ENCODE results near the gene IL12RB1. TPM values are rescaled to one million over a fixed set of nuclear protein-coding genes. Genes with fewer than 3 reads are reported as not detected.

The IL12RB1 gene
- total and polyA plus RNA-seq, 2 of the 8 experiments (the other 6 are each of a cell fraction or from before 2014, with no cell fraction given): 0.03 TPM; not detected in 1

- Histone ChIP-seq H4K20me1 (replicated peaks in 1 of 2; ENCODE audit: control insufficient read depth in 1 of 2, insufficient read depth in 2 of 2, low read length in 2 of 2) (peaks cover 0 to 2% of the 10 kb centered on the region in 2 experiments), H2BK12ac (ENCODE audit: low read depth, low read length) (no peak overlapping the region), H3K18ac (ENCODE audit: extremely low read depth, low read length) (no peak overlapping the region), H2BK5ac (ENCODE audit: low read depth, low read length) (no peak overlapping the region), H3K23ac (ENCODE audit: insufficient read length) (no peak overlapping the region), H3K4ac (replicated peaks; ENCODE audit: insufficient read length, low read depth, low read length) (no peak overlapping the region), H4K91ac (replicated peaks; ENCODE audit: insufficient read length, low read length) (no peak overlapping the region), H3K56ac (replicated peaks; ENCODE audit: insufficient read length, low read depth, low read length) (no peak overlapping the region), H2BK15ac (ENCODE audit: low read length) (no peak overlapping the region), H2AFZ (ENCODE audit: low read length) (no peak overlapping the region), H3K4me2 (ENCODE audit: insufficient read depth in 1 of 2, low read depth in 2 of 2, low read length in 2 of 2) (no peak overlapping the region), H2BK20ac (ENCODE audit: low read length) (no peak overlapping the region), H3K23me2 (ENCODE audit: low read depth, low read length) (peaks cover 19% of the 10 kb centered on the region), H3K9ac (replicated peaks in 1 of 4; ENCODE audit: extremely low read depth in 1 of 4, low read depth in 3 of 4, low read length in 3 of 4) (no peak overlapping the region), H3K4me3 (ENCODE audit: extremely low read depth in 1 of 4, insufficient read depth in 2 of 4, low read depth in 3 of 4, low read length in 4 of 4) (no peak overlapping the region), H4K5ac (ENCODE audit: insufficient read length, low read depth, low read length) (no peak overlapping the region), H3K27ac (ENCODE audit: low read depth, low read length) (no peak overlapping the region), H3K79me2 (ENCODE audit: control insufficient read depth in 1 of 2, insufficient read depth in 2 of 2, low read length in 2 of 2) (peaks cover 0 to 5% of the 10 kb centered on the region in 2 experiments; a peak in 1 of 4 replicates), H3K4me1 (replicated peaks in 1 of 4; ENCODE audit: control insufficient read depth in 3 of 4, insufficient read depth in 4 of 4, low read length in 3 of 4) (peaks cover 3 to 17% (median 10%) of the 10 kb centered on the region in 4 experiments), H3K36me3 (ENCODE audit: control insufficient read depth in 2 of 4, insufficient read depth in 4 of 4, low read length in 3 of 4) (no peaks in the 10 kb centered on the region), H4K8ac (ENCODE audit: extremely low read depth, insufficient read depth, low read length) (no peak overlapping the region), H2BK120ac (replicated peaks; ENCODE audit: low read depth, low read length) (no peak overlapping the region), H3K14ac (ENCODE audit: insufficient read length) (no peak overlapping the region), H3K27me3 (replicated peaks in 1 of 4; ENCODE audit: control insufficient read depth in 3 of 4, extremely low read depth in 1 of 4, insufficient read depth in 3 of 4, low read length in 3 of 4) (peaks cover 0 to 10% (median 6%) of the 10 kb centered on the region in 4 experiments; a peak in 5 of 7 replicates), H3K79me1 (ENCODE audit: low read depth, low read length) (0 out of 2 replicates have a peak, but pooled peaks cover 5% of the 10 kb centered on the region), H2AK5ac (ENCODE audit: low read depth, low read length) (no peak overlapping the region), H3K9me3 (ENCODE audit: insufficient read depth in 2 of 2, low read depth in 1 of 2, low read length in 1 of 2) (no peaks in the 10 kb centered on the region)
- DNase-seq (ENCODE audit: low read depth in 1 of 2, low spot score in 2 of 2) (no peak), FAIRE-seq (no peak)
- WGBS, 2 experiments (ENCODE audit: extremely low coverage in 1 of 2, insufficient coverage in 1 of 2, insufficient read length in 1 of 2, insufficient replicate concordance in 2 of 2, low coverage in 1 of 2, low lambda C conversion rate in 2 of 2, missing lambda C conversion rate in 1 of 2): 94% methylated on average over 5 of the region's 5 CpGs; no CpG with 5 or more reads in 1 of the 2 experiments
- TF ChIP-seq BCL11A (IDR thresholded peaks at IDR 0.05; ENCODE audit: low read depth in 2 of 2, low read length in 2 of 2): no peak
- no peak for TF ChIP-seq CREB1 (IDR thresholded peaks at IDR 0.05)
- no peak for TF ChIP-seq TCF12 (IDR thresholded peaks at IDR 0.05; ENCODE audit: low read depth, low read length)
- TF ChIP-seq TAF7 (optimal IDR thresholded peaks at IDR 0.05; ENCODE audit: borderline replicate concordance, low read depth, low read length): no peak
- TF ChIP-seq GABPA (IDR thresholded peaks at IDR 0.05; ENCODE audit: borderline replicate concordance, insufficient read depth, low read length): no peak
- TF ChIP-seq MAFK (IDR thresholded peaks at IDR 0.05; ENCODE audit: low read depth, low read length): no peak
- no peak for TF ChIP-seq SIN3A (conservative IDR thresholded peaks at IDR 0.05 in 1 of 2, IDR thresholded peaks at IDR 0.05 in 1 of 2; ENCODE audit: low read depth in 1 of 2, low read length in 2 of 2)
- TF ChIP-seq POLR2AphosphoS5 (IDR thresholded peaks at IDR 0.05; ENCODE audit: low read depth, low read length): no peak
- no peak for TF ChIP-seq GTF2F1 (IDR thresholded peaks at IDR 0.05; ENCODE audit: borderline replicate concordance, low read depth, low read length)
- TF ChIP-seq HDAC2 (IDR thresholded peaks at IDR 0.05; ENCODE audit: borderline replicate concordance in 1 of 2, low read depth in 2 of 2, low read length in 2 of 2): no peak
- TF ChIP-seq POLR2A (IDR thresholded peaks at IDR 0.05; ENCODE audit: control extremely low read depth in 1 of 2, low read depth in 2 of 2, low read length in 2 of 2): no peak
- TF ChIP-seq KDM5A (IDR thresholded peaks at IDR 0.05; ENCODE audit: low read length): no peak
- ChIA-PET POLR2A (ENCODE audit: partially characterized antibody) (interaction anchor here (1.1 to 1.5 kb wide), 2 partner anchors 47 to 54 kb away, joined by 3 to 5 read pairs; no protein-coding TSS in a partner anchor), CTCF (ENCODE audit: partially characterized antibody) (interaction anchor here (0.6 to 5.1 kb wide), 30 partner anchors 8 to 166 kb away, joined by 3 to 29 read pairs (median 5); partner anchors contain the start of genes MPV17L2 and PIK3R2)
These were observed 27.1 kb upstream of the IL12RB1 start for GRCh38 chr19:18113827-18114226.
